ENCODE results near the gene SLC38A9. TPM values are rescaled to one million over a fixed set of nuclear protein-coding genes. Genes with fewer than 3 reads are reported as not detected.

Gene SLC38A9
- total RNA-seq, 1 experiment from 2014 or later = 12.9 TPM

GRCh38 chr5:55585206-55585610 is 126.9 kb downstream of the SLC38A9 start:
- no peak overlapping the region for H3K4me3 ChIP-seq
- no peaks in the 10 kb centered on the region; the same call in 1 of the 2 replicates for H3K9me3 ChIP-seq
- no peak for DNase-seq
- H3K36me3 ChIP-seq = no peaks in the 10 kb centered on the region
- H3K27me3 ChIP-seq = no peaks in the 10 kb centered on the region

DNA sequence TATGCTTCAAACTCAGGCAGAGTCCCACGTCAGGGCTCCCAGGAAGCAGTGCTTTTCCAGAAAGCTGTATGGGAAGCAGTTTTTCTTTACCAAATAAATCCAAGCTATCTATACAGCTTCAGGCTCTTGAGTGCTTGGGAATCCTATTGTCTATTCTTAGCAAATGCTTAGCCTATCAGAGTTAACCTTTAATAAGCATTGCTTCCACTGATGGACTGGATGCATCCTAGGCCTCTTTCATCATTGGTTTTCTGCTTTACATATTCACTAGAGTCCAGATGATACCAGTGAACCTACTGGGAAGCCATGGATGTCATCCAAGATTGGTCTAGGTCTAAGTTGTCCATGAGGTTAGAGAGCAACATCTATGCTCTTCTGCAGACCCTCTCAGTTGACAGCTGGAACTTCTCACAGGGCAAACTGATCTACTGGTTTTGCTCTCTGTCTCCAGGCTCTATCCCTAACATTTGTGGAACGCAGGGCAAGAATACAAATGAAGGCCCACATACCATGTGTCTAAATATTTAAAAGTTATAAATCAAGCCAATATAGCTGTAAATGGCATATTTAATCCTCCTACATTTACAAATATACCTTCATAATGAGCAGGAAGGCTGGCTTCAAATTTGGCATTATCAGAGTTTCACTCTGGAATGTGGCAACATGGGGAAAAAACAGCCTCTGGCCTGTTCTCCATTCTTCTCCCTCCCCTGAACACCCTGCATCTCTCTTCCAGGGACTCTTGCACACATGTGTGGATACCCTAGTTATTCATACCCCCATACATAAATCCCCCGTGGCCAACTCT is 127.5 kb downstream of the SLC38A9 start:
- no peaks in the 10 kb centered on the region for H3K27me3 ChIP-seq
- DNase-seq = no peak
- no peaks in the 10 kb centered on the region; the same call in 1 of the 2 replicates for H3K9me3 ChIP-seq
- no peak overlapping the region for H3K4me3 ChIP-seq
- H3K36me3 ChIP-seq = no peaks in the 10 kb centered on the region

DNA sequence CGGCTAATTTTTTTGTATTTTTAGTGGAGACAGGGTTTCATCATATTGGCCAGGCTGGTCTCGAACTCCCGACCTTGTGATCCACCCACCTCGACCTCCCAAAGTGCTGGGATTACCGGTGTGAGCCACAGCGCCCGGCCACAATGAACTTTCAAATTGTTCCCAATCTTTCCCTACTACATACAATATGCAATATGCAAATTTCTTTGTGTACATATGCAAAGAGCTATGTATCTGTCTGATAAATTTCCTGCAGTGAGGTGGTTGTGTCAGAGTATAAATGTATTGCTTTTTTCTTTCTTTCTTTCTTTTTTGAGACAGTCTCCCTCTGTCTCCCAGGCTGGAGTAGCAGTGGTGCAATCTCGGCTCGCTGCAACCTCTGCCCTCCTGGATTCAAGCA is 128.5 kb downstream of the SLC38A9 start:
- H3K9me3 ChIP-seq = no peaks in the 10 kb centered on the region; the same call in 1 of the 2 replicates
- no peak for DNase-seq
- H3K27me3 ChIP-seq = no peaks in the 10 kb centered on the region
- no peaks in the 10 kb centered on the region for H3K36me3 ChIP-seq
- no peak overlapping the region for H3K4me3 ChIP-seq

GRCh38 chr5:55582256-55582655 is 129.9 kb downstream of the SLC38A9 start:
- no peaks in the 10 kb centered on the region for H3K36me3 ChIP-seq
- DNase-seq = no peak
- no peak overlapping the region for H3K4me3 ChIP-seq
- H3K9me3 ChIP-seq = no peaks in the 10 kb centered on the region
- H3K27me3 ChIP-seq = no peaks in the 10 kb centered on the region

DNA sequence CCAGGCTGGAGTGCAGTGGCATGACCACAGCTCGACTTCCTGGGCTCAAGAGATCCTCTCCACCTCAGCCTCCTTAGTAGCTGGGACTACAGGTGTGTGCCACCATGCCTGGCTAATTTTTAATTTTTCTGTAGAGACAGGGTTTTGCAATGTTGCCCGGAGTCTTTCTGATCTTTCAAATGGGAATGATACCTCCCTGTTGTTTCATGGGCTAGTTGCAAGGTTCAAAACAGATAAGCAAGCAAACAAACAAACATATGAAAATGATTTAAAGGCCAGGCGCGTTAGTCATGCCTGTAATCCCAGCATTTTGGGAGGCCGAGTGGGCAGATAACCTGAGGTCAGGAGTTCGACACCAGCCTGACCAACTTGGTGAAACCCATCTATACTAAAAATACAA is 132.1 kb downstream of the SLC38A9 start:
- H3K36me3 ChIP-seq = no peaks in the 10 kb centered on the region
- H3K9me3 ChIP-seq = no peaks in the 10 kb centered on the region
- no peak for DNase-seq
- no peaks in the 10 kb centered on the region for H3K27me3 ChIP-seq
- no peak overlapping the region for H3K4me3 ChIP-seq

- H3K4me3 ChIP-seq = no peak overlapping the region
- H3K27me3 ChIP-seq = no peaks in the 10 kb centered on the region
- peak; percentile 49 for DNase-seq
- no peaks in the 10 kb centered on the region for H3K36me3 ChIP-seq
- no peaks in the 10 kb centered on the region for H3K9me3 ChIP-seq
Measured at GRCh38 chr5:55578771-55579170, 133.4 kb downstream of the SLC38A9 start.

DNA sequence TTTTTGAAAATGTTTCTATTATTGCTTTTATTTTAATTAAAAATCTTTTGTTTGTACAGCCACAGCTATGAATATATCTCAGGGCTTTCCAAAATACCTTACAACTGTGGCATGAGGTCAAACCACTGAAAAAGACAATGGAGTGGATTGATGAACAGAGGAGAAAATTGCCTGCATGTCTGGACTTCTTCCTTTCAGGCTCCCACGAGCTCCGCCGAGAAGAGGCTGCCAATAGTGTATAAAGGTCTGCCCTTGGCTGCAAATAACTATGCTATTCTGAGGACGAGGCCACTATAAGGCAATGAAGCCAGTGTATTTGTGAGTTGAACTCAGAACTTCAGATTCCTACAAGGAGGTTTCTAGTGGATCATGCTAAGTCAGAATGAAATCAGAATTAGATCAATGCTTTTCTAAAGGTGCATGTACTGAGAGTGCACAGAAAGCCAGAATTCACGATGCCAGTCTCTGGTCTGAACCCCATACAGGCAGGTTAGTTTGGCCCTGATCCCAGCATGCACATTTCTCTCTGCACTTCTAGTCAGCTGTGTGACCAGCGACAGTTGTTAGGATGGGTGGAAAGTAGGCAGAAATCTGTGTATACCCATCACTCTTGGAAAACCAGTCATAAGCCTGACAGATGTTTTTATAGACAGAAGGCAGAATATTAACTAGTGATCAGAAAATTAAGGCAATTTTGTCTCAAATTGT is 134.6 kb downstream of the SLC38A9 start:
- Histone ChIP-seq H3K9me3 (no peaks in the 10 kb centered on the region), H3K4me3 (no peak overlapping the region), H3K36me3 (no peaks in the 10 kb centered on the region), H3K27me3 (no peaks in the 10 kb centered on the region)
- no peak for DNase-seq

DNA sequence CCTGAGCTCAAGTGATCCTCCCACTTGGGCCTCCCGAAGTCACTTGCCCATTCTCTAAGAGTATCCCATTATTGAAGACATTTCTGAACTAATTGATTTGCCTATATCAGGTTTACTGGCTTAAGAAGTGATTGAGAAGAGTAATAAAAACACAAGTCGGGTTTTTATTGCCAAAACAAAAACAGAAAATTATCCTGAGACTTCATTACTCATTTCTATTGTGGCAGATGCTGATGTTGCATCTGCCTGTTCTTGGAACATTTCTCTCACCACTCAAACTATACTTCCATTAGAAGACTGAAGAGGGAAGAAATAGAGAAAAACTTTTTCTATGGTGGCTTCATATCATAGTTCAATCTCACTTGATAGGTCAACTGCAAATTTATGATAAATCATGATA is 135.5 kb downstream of the SLC38A9 start:
- no peaks in the 10 kb centered on the region for H3K36me3 ChIP-seq
- no peak for DNase-seq
- H3K9me3 ChIP-seq = no peaks in the 10 kb centered on the region
- no peaks in the 10 kb centered on the region for H3K27me3 ChIP-seq
- no peak overlapping the region for H3K4me3 ChIP-seq

Other genes with a start within 250 kb of the SLC38A9 start
- 12.8 and 16.6 TPM in 2 replicates for gene PLPP1, start 177.4 kb downstream of the SLC38A9 start, total RNA-seq (2014; rRNA removed; shearing (Covaris generic); ENCODE audit: low replicate concordance)
- gene DDX4, start 25.7 kb upstream of the SLC38A9 start, total RNA-seq (2014; rRNA removed; shearing (Covaris generic); ENCODE audit: low replicate concordance) = not detected in 2 replicates
- 0.63 TPM in 1 of 2 replicates, not detected in the other for gene IL31RA, start 139.0 kb upstream of the SLC38A9 start, total RNA-seq (2014; rRNA removed; shearing (Covaris generic); ENCODE audit: low replicate concordance)

All from MG63 (cell line).